MM.1S (cell line): ENCODE measurements around the gene KLK1.
A peak's percentile ranks its signal among the peaks of the same experiment; 100 is the strongest.

Experiments
- DNase-seq: peaks from one replicate; pipeline ENCODE4 v3.0.0-alpha.2; 2015
- H2AFZ ChIP-seq: fragments of 300-600 bp; sonication (generic); 2 replicates; pipeline ENCODE4 v1.6.0; 2016; ENCODE audit warnings: antibody characterized with exemption, low read length
- H3F3A ChIP-seq: fragments of 300-600 bp; sonication (generic); 2 replicates; pipeline ENCODE4 v1.6.1; 2016; ENCODE audit warnings: mild to moderate bottlenecking, antibody characterized with exemption, low read length, moderate library complexity, mixed read lengths; ENCODE audit not compliant: insufficient read depth
- H3K27ac ChIP-seq: fragments of 300-600 bp; sonication (generic); 2 replicates; pipeline ENCODE4 v1.5.1; 2016; ENCODE audit warnings: mild to moderate bottlenecking, low read length
- H3K27me3 ChIP-seq: fragments of 300-600 bp; sonication (generic); replicated peaks from 2 replicates; pipeline ENCODE4 v1.6.0; 2016; ENCODE audit warnings: low read length; ENCODE audit not compliant: insufficient read depth
- H3K36me3 ChIP-seq: fragments of 300-600 bp; sonication (generic); replicated peaks from 2 replicates; pipeline ENCODE4 v1.6.1; 2016; ENCODE audit warnings: mild to moderate bottlenecking, low read length, mixed read lengths; ENCODE audit not compliant: insufficient read depth
- H3K4me1 ChIP-seq: fragments of 300-600 bp; sonication (generic); 2 replicates; pipeline ENCODE4 v1.6.1; 2016; ENCODE audit warnings: low read length, mixed read lengths
- H3K4me2 ChIP-seq: fragments of 300-600 bp; sonication (generic); 2 replicates; pipeline ENCODE4 v1.6.0; 2016; ENCODE audit warnings: low read depth, low read length
- H3K4me3 ChIP-seq: fragments of 300-600 bp; sonication (generic); 2 replicates; pipeline ENCODE4 v1.5.1; 2016; ENCODE audit warnings: low read length, mixed read lengths
- H3K79me2 ChIP-seq: fragments of 300-600 bp; sonication (generic); 2 replicates; pipeline ENCODE4 v1.6.1; 2016; ENCODE audit warnings: mixed run types, low read length, mixed read lengths
- H3K9ac ChIP-seq: fragments of 300-600 bp; sonication (generic); 2 replicates; pipeline ENCODE4 v1.6.1; 2016; ENCODE audit warnings: low read length, mixed read lengths
- H3K9me2 ChIP-seq: fragments of 300-600 bp; sonication (generic); replicated peaks from 2 replicates; pipeline ENCODE4 v1.6.1; 2016; ENCODE audit warnings: mild to moderate bottlenecking, low read length, mixed read lengths; ENCODE audit not compliant: insufficient read depth
- H3K9me3 ChIP-seq: fragments of 300-600 bp; sonication (generic); replicated peaks from 2 replicates; pipeline ENCODE4 v1.6.1; 2016; ENCODE audit warnings: mild to moderate bottlenecking, low read length, mixed read lengths; ENCODE audit not compliant: insufficient read depth
- H4K20me1 ChIP-seq: fragments of 300-600 bp; sonication (generic); 2 replicates; pipeline ENCODE4 v1.6.1; 2016; ENCODE audit warnings: mild to moderate bottlenecking, low read length, moderate library complexity, mixed read lengths; ENCODE audit not compliant: insufficient read depth
- CTCF ChIP-seq: fragments of 300-600 bp; sonication (generic); IDR thresholded peaks from 2 replicates; pipeline ENCODE4 v1.5.1; 2016; ENCODE audit warnings: antibody characterized with exemption, low read length, mixed read lengths
- EZH2 ChIP-seq: fragments of 300-600 bp; sonication (generic); optimal IDR thresholded peaks from 2 replicates; pipeline ENCODE3; 2017; ENCODE audit warnings: low read depth, mild to moderate bottlenecking, antibody characterized with exemption, low read length, mixed read lengths
- EZH2phosphoT487 ChIP-seq: fragments of 300-600 bp; sonication (generic); IDR thresholded peaks from 2 replicates; pipeline ENCODE4 v1.6.1; 2018; ENCODE audit warnings: antibody characterized with exemption, low read length

The KLK1 gene

GRCh38 chr19:50795664-50796073, 27.9 kb downstream of the KLK1 start:
- Histone ChIP-seq H3K79me2 (peaks cover 13% of the 10 kb centered on the region), H3K36me3 (0 out of 2 replicates have a peak, but pooled peaks cover 5% of the 10 kb centered on the region), H3F3A (peaks cover 32% of the 10 kb centered on the region), H4K20me1 (peaks cover 29% of the 10 kb centered on the region), H3K9ac (no peak overlapping the region), H3K9me3 (no peaks in the 10 kb centered on the region), H3K4me2 (no peak overlapping the region), H3K27me3 (no peaks in the 10 kb centered on the region), H2AFZ (no peak overlapping the region), H3K27ac (no peak overlapping the region), H3K4me3 (no peak overlapping the region), H3K4me1 (peaks cover 11% of the 10 kb centered on the region; the same call in 1 of the 2 replicates), H3K9me2 (no peaks in the 10 kb centered on the region)
- no peak for TF ChIP-seq EZH2
- TF ChIP-seq CTCF: no peak
- no peak for TF ChIP-seq EZH2phosphoT487
- DNase-seq: no peak

- no peak overlapping the region for H2AFZ ChIP-seq
- peaks cover 11% of the 10 kb centered on the region; the same call in 1 of the 2 replicates for H3K4me1 ChIP-seq
- TF ChIP-seq EZH2phosphoT487 (no peak), CTCF (no peak), EZH2 (no peak)
- no peaks in the 10 kb centered on the region for H3K9me2 ChIP-seq
- H3K79me2 ChIP-seq: peaks cover 11% of the 10 kb centered on the region
- 0 out of 2 replicates have a peak, but pooled peaks cover 4% of the 10 kb centered on the region for H3K36me3 ChIP-seq
- peaks cover 32% of the 10 kb centered on the region for H3F3A ChIP-seq
- H3K27me3 ChIP-seq: no peaks in the 10 kb centered on the region
- no peak for DNase-seq
- H3K27ac ChIP-seq: no peak overlapping the region
- no peaks in the 10 kb centered on the region for H3K9me3 ChIP-seq
- H3K9ac ChIP-seq: no peak overlapping the region
- H4K20me1 ChIP-seq: peaks cover 27% of the 10 kb centered on the region
- no peak overlapping the region for H3K4me3 ChIP-seq
- no peak overlapping the region for H3K4me2 ChIP-seq
These were observed 28.5 kb downstream of the KLK1 start for GRCh38 chr19:50794876-50795663.

GRCh38 chr19:50794074-50794875, 29.3 kb downstream of the KLK1 start:
- H3K9me2 ChIP-seq: no peaks in the 10 kb centered on the region
- H3F3A ChIP-seq: peaks cover 32% of the 10 kb centered on the region
- peaks cover 11% of the 10 kb centered on the region; the same call in 1 of the 2 replicates for H3K4me1 ChIP-seq
- no peak overlapping the region for H2AFZ ChIP-seq
- H3K79me2 ChIP-seq: 0 out of 2 replicates have a peak, but pooled peaks cover 4% of the 10 kb centered on the region
- no peak overlapping the region for H3K9ac ChIP-seq
- no peak overlapping the region for H3K4me3 ChIP-seq
- no peak overlapping the region for H3K4me2 ChIP-seq
- TF ChIP-seq CTCF (peak; percentile 24; the same call in 1 of the 2 replicates), EZH2phosphoT487 (no peak)
- H3K27me3 ChIP-seq: no peaks in the 10 kb centered on the region
- H3K36me3 ChIP-seq: 0 out of 2 replicates have a peak, but pooled peaks cover 2% of the 10 kb centered on the region
- H3K9me3 ChIP-seq: no peaks in the 10 kb centered on the region
- peak; percentile 55 for DNase-seq
- no peak overlapping the region for H3K27ac ChIP-seq
- peaks cover 19% of the 10 kb centered on the region for H4K20me1 ChIP-seq
